ENCODE measurements around the gene ARPP21. TPM values are rescaled to one million over a fixed set of nuclear protein-coding genes. Genes with fewer than 3 reads are reported as not detected.

Gene ARPP21
- total RNA-seq, 4 donors from 2014 or later: 58.7 to 93.8 (median 67.5) TPM

GRCh38 chr3:35709691-35710090 lies 70.4 kb downstream of the ARPP21 start:
- no peaks in the 10 kb centered on the region for H3K9me3 ChIP-seq
- ATAC-seq: no peak
- in situ Hi-C loops (cut with MboI; ENCODE audit: low sequenced_read_pairs in 4 of 4): no loop called here
- TF ChIP-seq POLR2A (IDR thresholded peaks at IDR 0.05) (no peak), CTCF (IDR thresholded peaks at IDR 0.05 in 4 of 5, conservative IDR thresholded peaks at IDR 0.05 in 1 of 5) (no peak)
- H3K27me3 ChIP-seq: no peaks in the 10 kb centered on the region
- H3K4me1 ChIP-seq: no peaks in the 10 kb centered on the region
- H3K4me3 ChIP-seq: no peak overlapping the region
- peaks cover 0 to 62% of the 10 kb centered on the region in 2 donors for H3K36me3 ChIP-seq
- intact Hi-C loops (cut with DNase I; ENCODE audit: low total_unique reads): no loop called here
- no peak overlapping the region for H3K27ac ChIP-seq
- DNase-seq: no peak

- Histone ChIP-seq H3K9me3 (no peaks in the 10 kb centered on the region), H3K4me3 (no peak overlapping the region), H3K4me1 (no peaks in the 10 kb centered on the region), H3K36me3 (peaks cover 0 to 71% of the 10 kb centered on the region in 2 donors), H3K27me3 (no peaks in the 10 kb centered on the region), H3K27ac (no peak overlapping the region)
- in situ Hi-C loops (cut with MboI; ENCODE audit: low sequenced_read_pairs in 4 of 4): no loop called here
- DNase-seq: no peak
- intact Hi-C loops (cut with DNase I; ENCODE audit: low total_unique reads): no loop called here
- no peak for TF ChIP-seq POLR2A (IDR thresholded peaks at IDR 0.05)
- no peak for TF ChIP-seq CTCF (IDR thresholded peaks at IDR 0.05 in 4 of 5, conservative IDR thresholded peaks at IDR 0.05 in 1 of 5)
- ATAC-seq: no peak
Observed at GRCh38 chr3:35710554-35710953, 71.2 kb downstream of the ARPP21 start.

- ATAC-seq: no peak
- H3K27me3 ChIP-seq: no peaks in the 10 kb centered on the region
- TF ChIP-seq CTCF (IDR thresholded peaks at IDR 0.05 in 4 of 5, conservative IDR thresholded peaks at IDR 0.05 in 1 of 5): no peak
- no peak for TF ChIP-seq POLR2A (IDR thresholded peaks at IDR 0.05)
- DNase-seq: no peak
- intact Hi-C loops (cut with DNase I; ENCODE audit: low total_unique reads) (no loop called here), in situ Hi-C loops (cut with MboI; ENCODE audit: low sequenced_read_pairs in 4 of 4) (no loop called here)
- H3K4me1 ChIP-seq: no peaks in the 10 kb centered on the region
- H3K36me3 ChIP-seq: peaks cover 0 to 42% of the 10 kb centered on the region in 2 donors
- H3K4me3 ChIP-seq: no peak overlapping the region
- H3K27ac ChIP-seq: no peak overlapping the region
- no peaks in the 10 kb centered on the region for H3K9me3 ChIP-seq
Observed at GRCh38 chr3:35718921-35719320, 79.6 kb downstream of the ARPP21 start.

- H3K4me1 ChIP-seq: no peaks in the 10 kb centered on the region
- DNase-seq (no peak), ATAC-seq (no peak)
- H3K36me3 ChIP-seq: peaks cover 0 to 16% of the 10 kb centered on the region in 2 donors
- no peaks in the 10 kb centered on the region for H3K9me3 ChIP-seq
- TF ChIP-seq POLR2A (IDR thresholded peaks at IDR 0.05) (no peak), CTCF (IDR thresholded peaks at IDR 0.05 in 4 of 5, conservative IDR thresholded peaks at IDR 0.05 in 1 of 5) (no peak)
- in situ Hi-C loops (cut with MboI; ENCODE audit: low sequenced_read_pairs in 4 of 4): no loop called here
- H3K27ac ChIP-seq: no peak overlapping the region
- intact Hi-C loops (cut with DNase I; ENCODE audit: low total_unique reads): no loop called here
- H3K4me3 ChIP-seq: no peak overlapping the region
- no peaks in the 10 kb centered on the region for H3K27me3 ChIP-seq
Observed at GRCh38 chr3:35721628-35722027, 82.3 kb downstream of the ARPP21 start.

GRCh38 chr3:35722902-35723301 lies 83.6 kb downstream of the ARPP21 start:
- no peak for ATAC-seq
- in situ Hi-C loops (cut with MboI; ENCODE audit: low sequenced_read_pairs in 4 of 4): no loop called here
- no peak for DNase-seq
- Histone ChIP-seq H3K9me3 (no peaks in the 10 kb centered on the region), H3K27ac (no peak overlapping the region), H3K4me3 (no peak overlapping the region), H3K27me3 (no peaks in the 10 kb centered on the region), H3K36me3 (peaks cover 0 to 12% of the 10 kb centered on the region in 2 donors), H3K4me1 (no peaks in the 10 kb centered on the region)
- intact Hi-C loops (cut with DNase I; ENCODE audit: low total_unique reads): no loop called here
- TF ChIP-seq POLR2A (IDR thresholded peaks at IDR 0.05) (no peak), CTCF (IDR thresholded peaks at IDR 0.05 in 4 of 5, conservative IDR thresholded peaks at IDR 0.05 in 1 of 5) (no peak)

Data from gastrocnemius medialis (tissue), 4 donors.